HepG2 (cell line): ENCODE results near the gene SMDT1. TPM values are rescaled to one million over a fixed set of nuclear protein-coding genes. Genes with fewer than 3 reads are reported as not detected.

Experiments
- ATAC-seq: fragments of 200-7000 bp; cut with Tn5 transposase; 3 replicates; pipeline ENCODE4 v1.9.1; 2020; ENCODE audit warnings: mild to moderate bottlenecking, moderate library complexity
- BruUV-seq: library from RNA; stranded (reverse); fragments of 400-500 nt; replicated peaks from 2 replicates; lab custom pipeline; 2021; lab: Mats Ljungman, UMichigan
- CTCF ChIA-PET: fragments of 300-600 bp; formaldehyde crosslinking; extraction: SDS; loops from one replicate; lab custom pipeline; 2021; ENCODE audit warnings: low total read pairs, inconsistent platforms, low intra/inter-chr PET ratio; lab: Yijun Ruan, JAX
- POLR2A ChIA-PET: fragments of 350-600 bp; sonication (Branson Sonifier 250); formaldehyde crosslinking; loops from one replicate; lab custom pipeline; 2020; ENCODE audit warnings: antibody characterized with exemption, inconsistent platforms; lab: Yijun Ruan, JAX
- DNase-seq: peaks from one replicate; pipeline ENCODE4 v3.0.0-alpha.2; 2015; ENCODE audit warnings: low spot score
- FAIRE-seq: peaks from 3 replicates; lab custom pipeline; 2011; peaks lifted over from hg19 to GRCh38; lab: Jason Lieb, UNC
- H2AFZ ChIP-seq: one replicate; pipeline ENCODE4 v1.6.1; 2011; ENCODE audit warnings: low read length, inconsistent platforms
- H3K27ac ChIP-seq: fragments of 300-600 bp; 3 replicates; pipeline ENCODE4 v1.8.0; 2011; ENCODE audit warnings: mixed run types, mild to moderate bottlenecking, mixed read lengths, low read length, inconsistent platforms; ENCODE audit not compliant: insufficient read depth; ENCODE audit errors: extremely low read length
- H3K27me3 ChIP-seq, 2 experiments: fragments of 200-600 bp in 1 of 2; 2 replicates in 1 of 2; 3 replicates in 1 of 2; pipeline versions ENCODE4 v1.6.0 to v1.8.0; 2011; ENCODE audit warnings: low read length in 2 of 2, mild to moderate bottlenecking in 2 of 2, moderate library complexity in 2 of 2, inconsistent platforms in 1 of 2; ENCODE audit not compliant: insufficient read depth in 2 of 2, control insufficient read depth in 1 of 2
- H3K36me3 ChIP-seq, 2 experiments: fragments of 200-600 bp in 1 of 2; replicated peaks in 1 of 2; 2 replicates in 1 of 2; 3 replicates in 1 of 2; pipeline versions ENCODE4 v1.5.1 to v1.8.0; 2011; ENCODE audit warnings: low read length in 2 of 2, inconsistent platforms in 1 of 2; ENCODE audit not compliant: insufficient read depth in 2 of 2, control insufficient read depth in 1 of 2
- H3K4me1 ChIP-seq: 2 replicates; pipeline ENCODE4 v1.5.1; 2012; ENCODE audit warnings: low read length, inconsistent platforms; ENCODE audit not compliant: insufficient read depth
- H3K4me2 ChIP-seq: 2 replicates; pipeline ENCODE4 v1.6.0; 2011; ENCODE audit warnings: low read depth, low read length, inconsistent platforms
- H3K4me3 ChIP-seq, 3 experiments: fragments of 200-600 bp in 1 of 3; sonication (generic), shearing (Covaris generic) in 1 of 3; replicated peaks in 1 of 3; 2 replicates each; pipeline ENCODE4 v1.5.1; 2011 to 2016; ENCODE audit warnings: low read length in 3 of 3, inconsistent platforms in 2 of 3, low read depth in 2 of 3, mild to moderate bottlenecking in 2 of 3, control low read depth in 1 of 3, mixed read lengths in 1 of 3; ENCODE audit not compliant: insufficient read depth in 1 of 3
- H3K79me2 ChIP-seq: one replicate; pipeline ENCODE4 v1.6.1; 2011; ENCODE audit warnings: low read length, inconsistent platforms; ENCODE audit not compliant: insufficient read depth
- H3K9ac ChIP-seq: 2 replicates; pipeline ENCODE4 v1.6.0; 2011; ENCODE audit warnings: mild to moderate bottlenecking, low read depth, low read length, inconsistent platforms; ENCODE audit not compliant: insufficient read depth
- H3K9me3 ChIP-seq: 2 replicates; pipeline ENCODE4 v1.5.1; 2012; ENCODE audit warnings: mild to moderate bottlenecking, low read length
- H4K20me1 ChIP-seq: 2 replicates; pipeline ENCODE4 v1.6.0; 2011; ENCODE audit warnings: inconsistent platforms, mild to moderate bottlenecking, low read length, moderate library complexity; ENCODE audit not compliant: insufficient read depth
- ZNF160 ChIP-seq: sonication (generic); formaldehyde crosslinking; IDR thresholded peaks from 2 replicates; pipeline ENCODE4 v1.8.0; 2022; ENCODE audit warnings: mild to moderate bottlenecking, inconsistent platforms, missing genetic modification reagents
- WGBS: methylation state at CpG from one replicate; pipeline ENCODE4 v1.1.6; 2017; ENCODE audit warnings: low lambda C conversion rate; 5-methylcytosine and 5-hydroxymethylcytosine counted together
- in situ Hi-C: cut with HindIII; loops from 2 replicates; pipeline ENCODE4 v1.10.0; 2017; ENCODE audit warnings: low pct_unique_long_range_greater_than_20kb; ENCODE audit not compliant: extremely low pct_ligation_motif_present
- intact Hi-C: fragments of 100-400 bp; cut with micrococcal nuclease; formaldehyde crosslinking; loops from one replicate; pipeline ENCODE4 v1.10.0; 2022; ENCODE audit not compliant: unreplicated experiment
- polyA plus RNA-seq, 8 experiments: library from polyadenylated mRNA; depleted of rRNA in 3 of 8; stranded (reverse) in 7 of 8; unstranded in 1 of 8; fragments of >200 nt; fragmentation: Illumina TruSeq in 4 of 8; extraction: Trizol in 4 of 8; gene quantifications; 2 replicates each; pipeline versions ENCODE4 v1.2.1 to v1.2.3, GENCODE V29; 2011 to 2016; ENCODE audit warnings: low read depth in 4 of 8, missing spikeins in 1 of 8, mixed read lengths in 1 of 8; ENCODE audit not compliant: insufficient read depth in 1 of 8
- total RNA-seq, 5 experiments: library from RNA; depleted of rRNA; stranded (reverse); fragments of >200 nt; fragmentation: Illumina TruSeq; extraction: Trizol; gene quantifications; 2 replicates each; pipeline ENCODE4 v1.2.3, GENCODE V29; 2016; ENCODE audit warnings: low read depth in 1 of 5
- TF ChIP-seq, protein P1 (sequence below): sonication (generic); formaldehyde crosslinking; IDR thresholded peaks from 2 replicates; pipeline ENCODE4 v1.9.0; 2022; ENCODE audit warnings: missing genetic modification reagents, mild to moderate bottlenecking, borderline replicate concordance
- TF ChIP-seq, protein P2 (sequence below): sonication (generic); formaldehyde crosslinking; IDR thresholded peaks from 2 replicates; pipeline ENCODE4 v1.5.1; 2020; ENCODE audit warnings: missing genetic modification reagents, mild to moderate bottlenecking, borderline replicate concordance

Gene SMDT1
- total and polyA plus RNA-seq, 2 of the 13 experiments (the other 11 are each of a cell fraction or from before 2014, with no cell fraction given) = 8.3 to 26.6 TPM

DNA sequence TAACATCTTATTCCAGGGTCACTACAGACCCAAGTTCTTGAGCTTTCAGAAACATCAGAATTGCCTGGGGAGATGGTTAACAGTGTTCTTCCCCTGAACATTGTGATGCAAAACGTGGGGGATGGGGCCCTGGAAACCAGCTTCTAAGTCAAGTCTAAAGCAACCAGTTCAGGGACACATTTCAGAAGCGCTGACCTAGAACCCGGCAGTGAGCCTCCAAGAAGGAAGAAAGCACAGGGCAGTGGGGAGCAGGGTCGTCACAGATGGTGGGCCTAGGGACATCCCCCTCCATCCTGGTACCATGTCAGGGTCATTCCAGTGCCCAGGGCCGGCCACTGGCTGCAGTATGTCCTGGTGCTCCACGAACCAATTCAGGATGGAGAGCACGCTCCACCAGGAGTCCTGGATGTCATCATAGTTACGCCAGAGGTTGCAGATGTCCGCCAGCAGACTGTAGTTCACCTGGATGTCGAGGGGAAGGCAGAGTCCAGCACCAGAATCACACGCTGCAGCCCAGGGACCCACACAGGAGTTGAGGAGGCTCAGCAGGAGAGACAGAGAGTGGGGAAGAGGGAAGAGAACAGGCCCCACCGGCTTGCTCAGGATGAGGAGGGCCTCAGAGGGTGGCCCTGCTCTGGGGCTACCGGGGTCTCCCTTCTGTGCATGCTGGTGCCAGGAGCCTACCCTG is 13.9 kb upstream of the SMDT1 start:
- no peak overlapping the region for H3K4me2 ChIP-seq
- in situ Hi-C loops = no loop called here
- H3K27me3 ChIP-seq = no peaks in the 10 kb centered on the region
- POLR2A ChIA-PET = interaction anchor here (1.6 kb wide), 1 partner anchor 13 kb away, joined by 5 read pairs; no protein-coding TSS in a partner anchor
- H3K9me3 ChIP-seq = no peaks in the 10 kb centered on the region
- CTCF ChIA-PET = no interaction called here
- intact Hi-C loops = no loop called here
- BruUV-seq = no TSS peak
- 88% methylated on average over 13 of the region's 13 CpGs for WGBS
- no peaks in the 10 kb centered on the region for H4K20me1 ChIP-seq
- H3K4me1 ChIP-seq = peaks cover 24% of the 10 kb centered on the region
- no peak overlapping the region for H3K9ac ChIP-seq
- no peaks in the 10 kb centered on the region for H3K79me2 ChIP-seq
- FAIRE-seq (no peak), ATAC-seq (no peak), DNase-seq (no peak)
- H3K27ac ChIP-seq = peak overlapping the region; percentile 14
- H2AFZ ChIP-seq = no peak overlapping the region
- peaks cover 6 to 7% of the 10 kb centered on the region in 2 experiments; a peak in 3 of 5 replicates for H3K36me3 ChIP-seq
- no peak for TF ChIP-seq ZNF160 (CRISPR knock-in tag)
- TF ChIP-seq, protein P1, sequence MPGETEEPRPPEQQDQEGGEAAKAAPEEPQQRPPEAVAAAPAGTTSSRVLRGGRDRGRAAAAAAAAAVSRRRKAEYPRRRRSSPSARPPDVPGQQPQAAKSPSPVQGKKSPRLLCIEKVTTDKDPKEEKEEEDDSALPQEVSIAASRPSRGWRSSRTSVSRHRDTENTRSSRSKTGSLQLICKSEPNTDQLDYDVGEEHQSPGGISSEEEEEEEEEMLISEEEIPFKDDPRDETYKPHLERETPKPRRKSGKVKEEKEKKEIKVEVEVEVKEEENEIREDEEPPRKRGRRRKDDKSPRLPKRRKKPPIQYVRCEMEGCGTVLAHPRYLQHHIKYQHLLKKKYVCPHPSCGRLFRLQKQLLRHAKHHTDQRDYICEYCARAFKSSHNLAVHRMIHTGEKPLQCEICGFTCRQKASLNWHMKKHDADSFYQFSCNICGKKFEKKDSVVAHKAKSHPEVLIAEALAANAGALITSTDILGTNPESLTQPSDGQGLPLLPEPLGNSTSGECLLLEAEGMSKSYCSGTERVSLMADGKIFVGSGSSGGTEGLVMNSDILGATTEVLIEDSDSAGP = no peak
- TF ChIP-seq, protein P2, sequence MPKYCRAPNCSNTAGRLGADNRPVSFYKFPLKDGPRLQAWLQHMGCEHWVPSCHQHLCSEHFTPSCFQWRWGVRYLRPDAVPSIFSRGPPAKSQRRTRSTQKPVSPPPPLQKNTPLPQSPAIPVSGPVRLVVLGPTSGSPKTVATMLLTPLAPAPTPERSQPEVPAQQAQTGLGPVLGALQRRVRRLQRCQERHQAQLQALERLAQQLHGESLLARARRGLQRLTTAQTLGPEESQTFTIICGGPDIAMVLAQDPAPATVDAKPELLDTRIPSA (CRISPR knock-in tag) = no peak
- no peak overlapping the region for H3K4me3 ChIP-seq
